CD4-positive, alpha-beta T cell treated with Interleukin-12 subunit alpha and Interleukin-12 subunit beta, for 1 hour (primary cell): ENCODE results near the gene PIPOX.

Experiments used
- DNase-seq: peaks from one replicate; pipeline ENCODE4 v3.0.0-alpha.2; 2020

Gene PIPOX

GRCh38 chr17:29103341-29103740, 60.4 kb downstream of the PIPOX start:
- DNase-seq: no peak
